WTC11 (cell line): ENCODE measurements around the gene SH3BP5. TPM values are rescaled to one million over a fixed set of nuclear protein-coding genes. Genes with fewer than 3 reads are reported as not detected.
A peak's percentile ranks its signal among the peaks of the same experiment; 100 is the strongest.

Experiments
- ATAC-seq: fragments of 200-7000 bp; cut with Tn5 transposase; 2 replicates; pipeline ENCODE4 v1.10.0; 2021; ENCODE audit warnings: mild to moderate bottlenecking, moderate library complexity
- CTCF ChIA-PET: fragments of 300-600 bp; sonication (Branson Sonifier 250); formaldehyde crosslinking; loops from one replicate; lab custom pipeline; 2021; ENCODE audit warnings: antibody characterized with exemption; lab: Charles Lee
- POLR2A ChIA-PET: fragments of 350-600 bp; sonication (Branson Sonifier 250); formaldehyde crosslinking; loops from one replicate; lab custom pipeline; 2021; ENCODE audit warnings: antibody characterized with exemption; lab: Charles Lee
- DNase-seq: peaks from one replicate; pipeline ENCODE4 v3.0.0; 2021; ENCODE audit warnings: low spot score
- H3K27ac Mint-ChIP-seq: 2 replicates; pipeline ENCODE4 v1.8.0; 2021; ENCODE audit warnings: mixed read lengths
- H3K27me3 Mint-ChIP-seq: 2 replicates; pipeline ENCODE4 v1.8.0; 2021; ENCODE audit warnings: low read depth, mild to moderate bottlenecking, moderate library complexity, mixed read lengths
- H3K36me3 Mint-ChIP-seq: 2 replicates; pipeline ENCODE4 v1.8.0; 2021; ENCODE audit warnings: mixed read lengths
- H3K4me1 Mint-ChIP-seq: 2 replicates; pipeline ENCODE4 v1.8.0; 2022; ENCODE audit warnings: mixed read lengths
- H3K4me3 Mint-ChIP-seq: 2 replicates; pipeline ENCODE4 v1.8.0; 2021; ENCODE audit warnings: mild to moderate bottlenecking, moderate library complexity, mixed read lengths
- H3K9me3 Mint-ChIP-seq: 2 replicates; pipeline ENCODE4 v1.8.0; 2021; ENCODE audit warnings: mixed read lengths
- CTCF ChIP-seq: fragments of 200-600 bp; IDR thresholded peaks from 2 replicates; pipeline ENCODE4 v1.8.0; 2022; ENCODE audit warnings: antibody characterized with exemption
- ESRRA ChIP-seq: sonication (generic); formaldehyde crosslinking; IDR thresholded peaks from 2 replicates; pipeline ENCODE4 v1.8.1; 2022; ENCODE audit warnings: mild to moderate bottlenecking, missing genetic modification reagents, borderline replicate concordance
- FOXK1 ChIP-seq: sonication (generic); formaldehyde crosslinking; IDR thresholded peaks from 2 replicates; pipeline ENCODE4 v1.8.0; 2022; ENCODE audit warnings: mild to moderate bottlenecking, moderate library complexity, missing genetic modification reagents
- FOXP1 ChIP-seq: sonication (generic); formaldehyde crosslinking; IDR thresholded peaks from 2 replicates; pipeline ENCODE4 v1.8.0; 2022; ENCODE audit warnings: missing genetic modification reagents, mild to moderate bottlenecking, moderate library complexity, borderline replicate concordance
- FOXP4 ChIP-seq: sonication (generic); formaldehyde crosslinking; IDR thresholded peaks from 2 replicates; pipeline ENCODE4 v1.8.0; 2022; ENCODE audit warnings: mild to moderate bottlenecking, missing genetic modification reagents
- HMGXB4 ChIP-seq: sonication (generic); formaldehyde crosslinking; IDR thresholded peaks from 2 replicates; pipeline ENCODE4 v1.8.1; 2023; ENCODE audit warnings: mild to moderate bottlenecking, moderate library complexity, missing genetic modification reagents
- IRF1 ChIP-seq: sonication (generic); formaldehyde crosslinking; IDR thresholded peaks from 2 replicates; pipeline ENCODE4 v1.8.0; 2023; ENCODE audit warnings: missing genetic modification reagents
- NFYB ChIP-seq: sonication (generic); formaldehyde crosslinking; conservative IDR thresholded peaks from 2 replicates; pipeline ENCODE4 v1.8.0; 2022; ENCODE audit warnings: low read depth, missing genetic modification reagents
- OVOL2 ChIP-seq: fragments of 250-450 bp; sonication (Bioruptor Pico); IDR thresholded peaks from 2 replicates; pipeline ENCODE4 v1.9.0; 2021; ENCODE audit warnings: mild to moderate bottlenecking, borderline replicate concordance
- PRRX2 ChIP-seq: fragments of 250-450 bp; sonication (Bioruptor Pico); IDR thresholded peaks from 2 replicates; pipeline ENCODE4 v1.8.0; 2021; ENCODE audit warnings: mild to moderate bottlenecking
- RORB ChIP-seq: fragments of 250-450 bp; sonication (Bioruptor Pico); IDR thresholded peaks from 2 replicates; pipeline ENCODE4 v1.9.0; 2021; ENCODE audit warnings: mild to moderate bottlenecking
- SP1 ChIP-seq: sonication (generic); formaldehyde crosslinking; conservative IDR thresholded peaks from 2 replicates; pipeline ENCODE4 v1.8.1; 2022; ENCODE audit warnings: missing genetic modification reagents
- TCF7 ChIP-seq: sonication (generic); formaldehyde crosslinking; IDR thresholded peaks from 2 replicates; pipeline ENCODE4 v1.8.0; 2022; ENCODE audit warnings: mild to moderate bottlenecking, low read depth, missing genetic modification reagents, moderate library complexity
- TEAD4 ChIP-seq: sonication (generic); formaldehyde crosslinking; IDR thresholded peaks from 2 replicates; pipeline ENCODE4 v1.8.0; 2022; ENCODE audit warnings: mild to moderate bottlenecking, missing genetic modification reagents
- TP53 ChIP-seq: sonication (generic); formaldehyde crosslinking; IDR thresholded peaks from 2 replicates; pipeline ENCODE4 v1.8.1; 2023; ENCODE audit warnings: mild to moderate bottlenecking, missing genetic modification reagents
- ZBTB21 ChIP-seq: sonication (generic); formaldehyde crosslinking; IDR thresholded peaks from 2 replicates; pipeline ENCODE4 v1.8.1; 2023; ENCODE audit warnings: mild to moderate bottlenecking, missing genetic modification reagents, borderline replicate concordance
- ZNF138 ChIP-seq: sonication (generic); formaldehyde crosslinking; conservative IDR thresholded peaks from 2 replicates; pipeline ENCODE4 v1.8.1; 2022; ENCODE audit warnings: mild to moderate bottlenecking, moderate library complexity, missing genetic modification reagents
- ZNF219 ChIP-seq: sonication (generic); formaldehyde crosslinking; IDR thresholded peaks from 2 replicates; pipeline ENCODE4 v1.8.0; 2023; ENCODE audit warnings: missing genetic modification reagents, mild to moderate bottlenecking, borderline replicate concordance
- ZNF263 ChIP-seq: sonication (generic); formaldehyde crosslinking; IDR thresholded peaks from 2 replicates; pipeline ENCODE4 v1.8.1; 2022; ENCODE audit warnings: low read depth, mild to moderate bottlenecking, moderate library complexity, missing genetic modification reagents
- ZNF396 ChIP-seq: fragments of 250-450 bp; sonication (Bioruptor Pico); IDR thresholded peaks from 2 replicates; pipeline ENCODE4 v1.8.0; 2021; ENCODE audit warnings: mild to moderate bottlenecking, moderate library complexity, borderline replicate concordance
- ZNF423 ChIP-seq: fragments of 250-450 bp; sonication (Bioruptor Pico); IDR thresholded peaks from 2 replicates; pipeline ENCODE4 v2.1.2; 2022; ENCODE audit warnings: mild to moderate bottlenecking, moderate library complexity
- total RNA-seq: library from RNA; stranded (reverse); gene quantifications from 3 replicates; pipeline ENCODE4 v1.2.3, GENCODE V29; 2021
- TF ChIP-seq, protein P1 (sequence below): sonication (generic); formaldehyde crosslinking; IDR thresholded peaks from 2 replicates; pipeline ENCODE4 v1.8.0; 2023; ENCODE audit warnings: mild to moderate bottlenecking, missing genetic modification reagents

Gene SH3BP5
- total RNA-seq, 1 experiment from 2014 or later = 7.2 TPM

DNA sequence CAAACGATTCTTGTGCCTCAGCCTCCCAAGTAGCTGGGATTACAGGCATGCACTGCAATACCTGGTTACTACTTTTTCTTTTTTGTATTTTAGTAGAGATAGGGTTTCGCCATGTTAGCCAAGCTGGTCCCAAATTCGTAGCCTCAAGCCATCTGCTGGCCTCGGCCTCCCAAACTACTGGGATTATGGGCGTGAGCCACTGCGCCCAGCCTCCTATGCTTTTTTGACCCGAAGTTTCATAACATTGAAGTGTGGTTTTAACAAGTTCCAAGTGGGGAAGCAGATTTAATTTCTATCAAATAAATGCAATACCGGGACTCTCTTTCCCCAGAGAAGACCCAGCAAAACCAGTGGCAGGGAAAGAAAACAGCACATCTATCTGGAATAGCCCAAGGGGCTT, 13.7 kb downstream of the SH3BP5 start:
- no peaks in the 10 kb centered on the region for H3K9me3 Mint-ChIP-seq
- no peak overlapping the region for H3K27ac Mint-ChIP-seq
- DNase-seq = no peak
- no peak for ATAC-seq
- CTCF ChIA-PET = interaction anchor here (1.1 kb wide), 1 partner anchor 51 kb away, joined by 4 read pairs; no protein-coding TSS in a partner anchor
- H3K27me3 Mint-ChIP-seq = no peaks in the 10 kb centered on the region
- H3K4me3 Mint-ChIP-seq = no peak overlapping the region
- POLR2A ChIA-PET = no interaction called here
- H3K36me3 Mint-ChIP-seq = no peaks in the 10 kb centered on the region
- TF ChIP-seq OVOL2 (CRISPR knock-in tag) (no peak), FOXP4 (CRISPR knock-in tag) (no peak), NFYB (CRISPR knock-in tag) (no peak), ZNF138 (no peak), RORB (CRISPR knock-in tag) (no peak), ZNF219 (no peak), TP53 (CRISPR knock-in tag) (no peak), TCF7 (CRISPR knock-in tag) (no peak), FOXP1 (CRISPR knock-in tag) (no peak), ZNF263 (no peak), ZBTB21 (CRISPR knock-in tag) (no peak), SP1 (CRISPR knock-in tag) (no peak), HMGXB4 (CRISPR knock-in tag) (no peak), ZNF396 (CRISPR knock-in tag) (no peak), IRF1 (no peak), TEAD4 (no peak)
- TF ChIP-seq, protein P1, sequence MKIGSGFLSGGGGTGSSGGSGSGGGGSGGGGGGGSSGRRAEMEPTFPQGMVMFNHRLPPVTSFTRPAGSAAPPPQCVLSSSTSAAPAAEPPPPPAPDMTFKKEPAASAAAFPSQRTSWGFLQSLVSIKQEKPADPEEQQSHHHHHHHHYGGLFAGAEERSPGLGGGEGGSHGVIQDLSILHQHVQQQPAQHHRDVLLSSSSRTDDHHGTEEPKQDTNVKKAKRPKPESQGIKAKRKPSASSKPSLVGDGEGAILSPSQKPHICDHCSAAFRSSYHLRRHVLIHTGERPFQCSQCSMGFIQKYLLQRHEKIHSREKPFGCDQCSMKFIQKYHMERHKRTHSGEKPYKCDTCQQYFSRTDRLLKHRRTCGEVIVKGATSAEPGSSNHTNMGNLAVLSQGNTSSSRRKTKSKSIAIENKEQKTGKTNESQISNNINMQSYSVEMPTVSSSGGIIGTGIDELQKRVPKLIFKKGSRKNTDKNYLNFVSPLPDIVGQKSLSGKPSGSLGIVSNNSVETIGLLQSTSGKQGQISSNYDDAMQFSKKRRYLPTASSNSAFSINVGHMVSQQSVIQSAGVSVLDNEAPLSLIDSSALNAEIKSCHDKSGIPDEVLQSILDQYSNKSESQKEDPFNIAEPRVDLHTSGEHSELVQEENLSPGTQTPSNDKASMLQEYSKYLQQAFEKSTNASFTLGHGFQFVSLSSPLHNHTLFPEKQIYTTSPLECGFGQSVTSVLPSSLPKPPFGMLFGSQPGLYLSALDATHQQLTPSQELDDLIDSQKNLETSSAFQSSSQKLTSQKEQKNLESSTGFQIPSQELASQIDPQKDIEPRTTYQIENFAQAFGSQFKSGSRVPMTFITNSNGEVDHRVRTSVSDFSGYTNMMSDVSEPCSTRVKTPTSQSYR (CRISPR knock-in tag) = no peak
- H3K4me1 Mint-ChIP-seq = peaks cover 8% of the 10 kb centered on the region

DNA sequence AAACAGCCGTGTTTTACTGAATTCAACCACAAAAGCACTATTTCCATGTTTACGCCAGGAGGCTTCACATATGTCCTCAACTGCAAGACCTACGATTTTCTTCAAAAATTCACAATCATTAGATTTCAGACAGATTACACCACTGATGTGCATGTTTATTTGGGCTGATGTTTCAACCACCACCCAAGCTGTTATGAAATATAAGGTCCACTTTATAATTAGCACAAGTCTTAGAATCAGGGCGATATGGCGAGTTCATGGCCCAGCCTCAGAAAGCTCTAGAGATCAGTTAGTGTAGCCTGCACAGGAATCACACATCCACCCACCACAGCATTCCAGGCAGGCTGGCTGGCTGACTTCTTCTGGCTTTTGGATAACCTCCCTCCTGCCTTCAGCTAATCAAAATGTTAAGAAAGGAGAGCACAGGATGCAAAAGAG, 15.4 kb downstream of the SH3BP5 start:
- Mint-ChIP-seq H3K4me3 (no peak overlapping the region), H3K27me3 (no peaks in the 10 kb centered on the region), H3K27ac (peak overlapping the region; percentile 60; the same call in 1 of the 2 replicates), H3K9me3 (no peaks in the 10 kb centered on the region), H3K36me3 (no peaks in the 10 kb centered on the region), H3K4me1 (peaks cover 11% of the 10 kb centered on the region)
- ChIA-PET CTCF (interaction anchor here (1.2 kb wide), 1 partner anchor 16 kb away, joined by 5 read pairs; the partner anchor contains the start of gene SH3BP5), POLR2A (no interaction called here)
- ATAC-seq = no peak
- TF ChIP-seq ESRRA (no peak), ZNF423 (CRISPR knock-in tag) (no peak), FOXK1 (CRISPR knock-in tag) (no peak), TP53 (CRISPR knock-in tag) (no peak), PRRX2 (no peak), OVOL2 (CRISPR knock-in tag) (no peak), CTCF (no peak)
- DNase-seq = no peak
